Epithelial cell of proximal tubule (primary cell): Measurements from ENCODE around the gene SLFN12L. TPM values are rescaled to one million over a fixed set of nuclear protein-coding genes. Genes with fewer than 3 reads are reported as not detected.
"Not testable (repeated sequence)": the region's sequence is repeated elsewhere in the genome, so short reads cannot be mapped to it uniquely, and the experiment has no call there.

Experiments
- DNase-seq: peaks from one replicate; pipeline ENCODE4 v3.0.0-alpha.2; 2011; ENCODE audit warnings: low read depth
- H3K4me3 ChIP-seq: 2 replicates; pipeline ENCODE4 v1.5.1; 2011; ENCODE audit warnings: low read depth, mild to moderate bottlenecking, low read length
- CTCF ChIP-seq: conservative IDR thresholded peaks from 2 replicates; pipeline ENCODE4 v1.5.1; 2012; ENCODE audit warnings: low read depth, mild to moderate bottlenecking, low read length
- total RNA-seq: library from RNA; depleted of rRNA; stranded (reverse); fragments of >200 nt; gene quantifications from 2 replicates; pipeline ENCODE4 v1.2.3, GENCODE V29; 2015

SLFN12L gene
- total RNA-seq, 1 donor from 2014 or later: not detected

- no peak overlapping the region for H3K4me3 ChIP-seq
- TF ChIP-seq CTCF: no peak
- DNase-seq: no peak
Measured at GRCh38 chr17:35479271-35479670, 58.2 kb downstream of the SLFN12L start.

GRCh38 chr17:35477248-35477647 is 60.2 kb downstream of the SLFN12L start:
- no peak for DNase-seq
- H3K4me3 ChIP-seq: no peak overlapping the region
- no peak for TF ChIP-seq CTCF

GRCh38 chr17:35476283-35476820 is 61.1 kb downstream of the SLFN12L start:
- TF ChIP-seq CTCF: no peak
- no peak overlapping the region for H3K4me3 ChIP-seq
- DNase-seq: no peak

GRCh38 chr17:35468475-35468874 is 69.0 kb downstream of the SLFN12L start:
- no peak for TF ChIP-seq CTCF
- H3K4me3 ChIP-seq: no peak overlapping the region
- no peak for DNase-seq

GRCh38 chr17:35467824-35468223 is 69.7 kb downstream of the SLFN12L start:
- no peak overlapping the region for H3K4me3 ChIP-seq
- DNase-seq: no peak
- TF ChIP-seq CTCF: no peak

GRCh38 chr17:35460354-35460851 is 77.1 kb downstream of the SLFN12L start:
- H3K4me3 ChIP-seq: peak overlapping the region; percentile 54
- no peak for DNase-seq

GRCh38 chr17:35454035-35454434 is 83.4 kb downstream of the SLFN12L start:
- not testable (repeated sequence) for DNase-seq, H3K4me3 ChIP-seq

More at GRCh38 chr17:35460354-35460851, 77.1 kb downstream of the SLFN12L start:
- no peak for TF ChIP-seq CTCF

- H3K4me3 ChIP-seq: no peak overlapping the region
- no peak for TF ChIP-seq CTCF
- no peak for DNase-seq
Measured at GRCh38 chr17:35453171-35453570, 84.3 kb downstream of the SLFN12L start.
